Kidney glomerular epithelial cell (primary cell): ENCODE results near the gene CMIP.
"Not testable (repeated sequence)": the region's sequence is repeated elsewhere in the genome, so short reads cannot be mapped to it uniquely, and the experiment has no call there.

Experiments used
- DNase-seq: peaks from one replicate; lab custom pipeline; 2025; lab: John Stamatoyannopoulos, UW

Gene CMIP

DNA sequence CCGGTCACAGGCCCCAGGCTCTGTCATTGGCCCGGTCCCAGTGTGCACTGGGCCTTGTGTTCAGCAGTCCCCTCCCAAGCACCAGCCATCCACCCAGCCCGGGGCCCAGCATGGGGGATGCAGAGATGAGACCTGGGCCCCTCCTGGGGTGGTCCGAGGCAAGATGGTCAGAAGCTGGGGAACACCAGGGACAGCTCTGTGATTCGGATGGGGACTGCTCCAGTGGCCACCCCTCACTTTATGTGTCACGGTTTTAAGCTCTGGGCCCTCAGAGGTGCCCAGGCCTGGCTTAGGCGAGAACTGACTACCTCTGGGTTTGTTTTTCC, 242.5 kb downstream of the CMIP start:
- DNase-seq = no peak

GRCh38 chr16:81688182-81688581, 243.6 kb downstream of the CMIP start:
- no peak for DNase-seq

- not testable (repeated sequence) for DNase-seq
These were observed 244.2 kb downstream of the CMIP start for GRCh38 chr16:81688839-81689238.

DNA sequence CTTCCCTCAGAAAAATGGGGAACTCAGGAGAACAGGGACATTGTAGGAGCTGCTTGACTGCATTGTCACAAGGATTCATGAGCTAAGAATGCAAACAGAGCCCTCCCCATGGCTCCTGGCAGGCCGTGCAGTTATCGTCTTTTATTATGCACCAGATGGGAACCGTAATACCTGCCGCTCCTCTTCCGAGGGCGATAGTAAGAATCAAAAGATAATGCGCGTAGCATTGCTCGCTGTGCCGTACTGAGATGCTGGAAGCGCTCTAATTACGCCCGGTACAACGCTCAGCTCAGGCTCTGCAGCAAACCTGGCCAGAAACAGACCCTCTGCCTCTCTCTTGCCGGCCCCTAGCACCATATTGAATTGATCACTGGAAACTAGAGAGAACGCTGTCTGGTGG, 247.4 kb downstream of the CMIP start:
- DNase-seq = no peak

DNA sequence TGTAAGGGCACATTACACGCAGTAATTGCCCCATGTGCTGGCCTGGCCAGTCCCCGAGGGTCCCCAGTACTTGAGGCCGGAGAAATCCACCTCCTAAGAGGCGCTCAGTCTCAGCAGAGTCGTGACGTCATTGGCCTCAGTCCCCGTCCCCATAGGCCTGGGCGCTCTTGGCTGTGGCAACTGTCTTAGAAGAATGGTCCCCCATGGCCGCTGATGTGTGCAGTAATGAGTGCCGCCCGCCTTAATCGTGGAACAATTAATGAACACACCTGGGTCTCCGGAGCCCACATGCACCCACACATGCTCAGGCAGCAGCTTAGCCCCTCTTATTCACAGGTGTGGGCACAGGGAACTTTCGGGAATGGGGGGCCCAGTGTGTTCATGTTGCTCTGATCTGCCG, 248.0 kb downstream of the CMIP start:
- DNase-seq = no peak

DNA sequence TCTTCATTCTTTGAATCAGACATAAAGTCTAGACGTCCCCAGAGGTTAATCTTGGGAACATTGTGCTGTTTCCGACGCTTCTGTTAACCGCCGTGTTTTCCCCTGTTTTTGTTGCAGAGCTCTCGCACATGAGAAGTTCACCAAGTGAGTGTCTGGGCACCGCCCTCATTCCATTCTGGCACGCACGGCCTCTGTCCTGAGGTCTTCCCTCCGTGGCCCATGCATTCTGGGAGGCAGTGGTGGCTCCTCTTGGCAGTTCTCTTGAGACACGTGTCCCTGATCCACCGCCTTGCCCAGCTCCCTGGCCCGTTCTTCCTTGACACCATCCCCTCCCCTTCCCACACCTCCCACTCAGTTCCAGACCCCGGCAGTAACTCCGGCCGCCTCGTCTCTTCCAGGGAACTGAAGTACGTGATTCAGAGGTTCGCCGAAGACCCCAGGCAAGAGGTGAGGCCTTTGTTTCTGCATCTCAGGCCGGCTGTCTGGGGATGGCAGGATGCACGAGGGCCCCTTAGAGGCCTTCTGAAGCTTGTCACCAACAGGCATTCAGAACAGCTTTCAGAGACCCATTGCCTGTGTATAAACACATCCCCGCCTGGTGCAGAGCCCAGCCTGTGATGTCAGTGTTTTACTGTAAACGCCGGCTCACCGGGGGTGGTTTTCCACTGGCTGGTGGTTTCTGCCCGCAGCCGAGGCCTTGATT, 248.6 kb downstream of the CMIP start:
- DNase-seq = no peak

DNA sequence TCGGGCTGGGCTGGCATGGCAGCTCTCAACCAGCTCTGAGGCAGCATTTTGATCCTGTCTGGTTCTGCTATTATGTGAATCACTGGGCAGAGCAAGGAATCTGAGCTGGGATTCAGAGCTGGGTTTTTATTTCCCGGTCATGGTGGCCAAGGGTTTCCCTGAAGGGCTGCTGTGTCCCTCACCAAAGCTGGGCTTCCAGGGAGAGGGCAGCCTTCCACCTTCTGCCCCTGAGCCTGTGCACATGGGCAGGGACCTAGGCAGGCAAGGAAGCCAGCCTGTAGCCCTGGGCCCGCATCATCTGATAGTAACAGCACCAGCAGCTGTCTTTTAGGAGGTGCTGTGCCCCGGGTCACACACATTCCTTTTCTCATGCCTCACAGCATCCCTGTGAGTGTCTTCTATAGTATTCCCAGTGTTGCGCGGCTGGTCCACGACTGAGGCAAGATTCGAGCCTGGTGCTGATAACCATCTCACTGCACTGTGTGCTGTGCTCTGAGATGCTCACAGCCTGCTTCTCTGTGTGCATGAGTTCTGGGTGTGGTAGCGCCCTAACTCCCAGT, 249.2 kb downstream of the CMIP start:
- no peak for DNase-seq

GRCh38 chr16:81694494-81695280, 250.1 kb downstream of the CMIP start:
- DNase-seq = no peak

DNA sequence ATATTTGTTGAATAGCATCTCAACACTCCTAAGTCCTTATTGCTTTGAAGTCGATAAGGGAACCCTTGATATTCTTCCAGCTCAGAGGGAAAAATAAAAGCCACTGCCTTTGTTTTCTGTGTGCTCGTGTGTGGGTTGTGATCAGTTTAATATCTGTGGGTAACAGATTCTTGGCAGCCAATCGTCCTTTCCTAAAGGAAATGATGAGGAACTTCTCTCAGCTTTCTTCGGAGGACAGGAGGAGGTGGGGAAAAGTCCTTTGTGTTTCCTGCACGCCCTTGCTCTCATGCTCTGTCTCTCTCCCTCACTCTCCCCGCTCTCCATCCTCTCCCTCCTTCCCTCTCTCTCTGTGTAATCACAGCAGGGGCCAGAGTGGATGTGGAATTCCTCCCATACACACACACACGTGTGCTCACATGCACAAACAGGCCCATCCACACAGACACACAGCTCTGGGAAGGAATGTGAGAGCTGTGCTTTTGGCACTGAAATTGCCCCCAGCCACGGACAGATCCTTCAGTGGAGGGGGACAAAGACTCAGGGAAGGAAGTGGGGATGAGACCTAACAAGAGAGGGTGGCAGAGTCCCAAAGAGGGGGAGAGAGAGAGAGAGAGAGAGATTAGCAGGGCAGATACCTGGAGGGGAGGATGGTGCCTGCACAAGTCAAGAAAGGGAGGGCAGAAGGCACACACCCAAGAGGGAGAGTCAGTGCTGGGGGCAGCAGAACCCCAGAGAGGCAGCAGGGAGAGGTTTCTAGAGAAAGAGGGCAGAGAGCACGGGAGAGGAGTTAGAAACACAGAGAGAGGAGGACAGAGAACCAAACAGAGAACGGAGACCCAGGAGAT, 250.9 kb downstream of the CMIP start:
- DNase-seq = no peak

GRCh38 chr16:81696166-81696960, 251.8 kb downstream of the CMIP start:
- no peak for DNase-seq

- DNase-seq = peak; percentile 7
These were observed 252.5 kb downstream of the CMIP start for GRCh38 chr16:81696961-81697615.

DNA sequence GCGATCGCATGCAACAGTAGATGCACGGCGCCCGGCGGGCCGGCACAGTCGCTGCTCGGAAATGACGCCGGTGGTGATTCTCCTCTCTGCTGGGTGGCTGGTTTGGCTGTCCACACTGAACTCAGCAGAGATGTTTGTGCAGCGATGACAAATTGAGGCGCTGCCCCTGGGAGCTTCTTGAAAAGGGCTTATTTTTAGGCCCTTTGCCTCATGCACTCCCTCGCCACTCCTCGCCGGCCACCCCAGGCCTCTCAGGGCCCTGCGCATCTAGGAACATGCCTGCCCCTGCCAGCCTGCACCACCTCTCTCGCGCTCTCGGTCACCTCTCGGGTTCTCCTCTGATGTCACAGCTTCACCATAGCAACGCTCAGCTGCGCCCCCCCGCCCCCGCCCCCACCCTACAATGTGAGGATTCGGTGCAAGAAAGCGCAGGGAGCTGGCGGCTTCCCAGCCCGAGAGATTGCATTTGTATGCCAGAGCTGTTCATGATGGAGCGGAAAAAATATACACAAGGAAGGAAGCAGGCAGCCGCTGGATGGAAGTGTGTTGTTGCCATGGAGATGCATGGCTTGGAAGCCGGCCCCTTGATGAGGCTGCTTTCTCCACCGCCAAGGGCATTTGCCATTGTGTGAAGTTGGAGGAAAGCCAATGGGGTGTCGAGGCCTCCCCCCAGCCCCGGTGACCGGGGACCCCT, 253.2 kb downstream of the CMIP start:
- no peak for DNase-seq

DNA sequence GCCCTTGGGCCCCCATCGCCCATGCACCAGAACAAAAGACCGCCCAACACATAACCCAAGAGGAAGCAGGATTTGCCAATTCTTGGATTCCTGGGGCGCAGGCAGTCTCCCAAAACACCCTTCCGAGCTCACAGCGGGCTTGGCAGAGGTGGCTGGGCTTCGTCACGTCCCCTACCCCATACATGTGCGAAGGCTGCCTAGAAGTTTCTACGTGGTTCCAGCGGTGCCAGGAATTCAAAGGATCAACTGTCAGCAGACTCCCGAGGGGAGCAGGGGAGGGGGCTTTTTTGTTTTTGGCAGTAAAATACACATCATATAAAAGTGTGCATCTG, 253.7 kb downstream of the CMIP start:
- DNase-seq = no peak

DNA sequence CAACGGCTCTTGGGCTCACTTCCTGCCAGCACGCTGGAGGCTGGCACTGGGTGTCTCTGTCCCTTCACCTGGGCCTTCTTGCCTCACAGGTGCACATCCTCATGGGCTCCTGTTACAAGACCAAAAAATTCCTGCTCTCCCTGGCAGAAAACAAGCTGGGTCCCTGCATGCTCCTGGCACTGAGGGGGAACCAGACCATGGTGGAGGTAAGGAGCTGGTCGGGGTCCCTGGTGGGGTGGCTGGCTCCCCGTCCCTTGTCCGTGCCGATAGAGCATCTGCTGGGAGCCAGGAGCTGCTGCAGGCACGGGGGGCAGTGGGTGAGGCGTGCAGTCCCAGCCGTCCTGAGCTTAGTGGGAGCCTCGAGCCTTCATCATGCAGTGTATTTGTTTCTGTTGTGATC, 255.0 kb downstream of the CMIP start:
- DNase-seq = no peak

- no peak for DNase-seq
These were observed 255.6 kb downstream of the CMIP start for GRCh38 chr16:81700071-81700779.

GRCh38 chr16:81700780-81701165, 256.2 kb downstream of the CMIP start:
- DNase-seq = no peak

DNA sequence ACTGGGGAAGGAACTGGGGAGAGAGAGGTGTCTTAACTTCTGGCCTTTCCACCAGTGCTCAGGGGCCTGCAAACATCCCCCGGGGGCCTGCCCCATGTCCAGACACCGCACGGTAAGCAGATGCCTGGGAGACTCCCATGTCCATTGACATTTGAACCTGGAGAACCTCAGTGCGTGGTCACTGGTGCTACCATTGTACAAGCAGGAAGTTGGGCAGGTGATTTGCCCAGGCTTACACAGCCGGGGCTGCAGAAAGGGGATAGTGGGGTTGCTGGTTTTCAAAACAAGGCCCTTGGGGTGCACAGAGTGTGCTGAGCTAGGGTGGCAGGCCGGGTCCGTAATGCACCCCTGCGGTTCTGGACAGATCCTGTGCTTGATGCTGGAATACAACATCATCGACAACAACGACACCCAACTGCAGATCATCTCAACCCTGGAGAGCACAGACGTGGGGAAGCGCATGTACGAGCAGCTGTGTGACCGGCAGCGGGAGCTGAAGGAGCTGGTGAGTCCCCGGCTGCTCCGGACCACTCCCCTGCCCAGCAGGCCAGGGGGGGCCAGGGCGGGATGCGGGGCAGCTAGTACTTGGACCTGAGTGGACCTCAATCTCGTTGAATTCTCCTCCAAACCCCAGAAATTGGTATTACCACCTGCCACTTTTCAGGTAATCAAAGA, 256.8 kb downstream of the CMIP start:
- DNase-seq = no peak

DNA sequence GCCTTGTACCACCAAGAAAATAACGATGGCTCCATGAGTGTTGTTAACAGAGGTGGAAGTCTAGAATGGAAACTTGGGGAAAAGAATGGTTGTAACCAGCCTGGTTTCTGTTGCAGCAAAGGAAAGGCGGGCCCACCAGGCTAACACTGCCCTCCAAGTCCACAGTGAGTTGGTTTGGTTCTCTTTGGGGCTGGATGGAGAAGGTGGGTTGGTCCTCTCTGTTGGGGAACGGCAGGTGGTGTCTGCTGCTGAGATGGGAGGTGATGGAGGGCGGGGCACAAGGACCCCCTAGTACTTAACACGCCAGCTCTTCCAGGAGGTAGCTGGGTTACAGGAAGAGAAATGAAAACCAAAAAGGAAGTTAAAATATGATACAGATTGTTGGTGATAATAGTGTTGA, 257.9 kb downstream of the CMIP start:
- DNase-seq = no peak
